HepG2 (cell line): ENCODE data around the gene MPP7. TPM values are rescaled to one million over a fixed set of nuclear protein-coding genes. Genes with fewer than 3 reads are reported as not detected.
A peak's percentile ranks its signal among the peaks of the same experiment; 100 is the strongest.

ENCODE experiments used
- EEA1 ChIP-seq: sonication (generic); formaldehyde crosslinking; IDR thresholded peaks from 2 replicates; pipeline ENCODE4 v1.5.1; 2020; ENCODE audit warnings: mild to moderate bottlenecking, missing genetic modification reagents, borderline replicate concordance
- GATAD2A ChIP-seq: IDR thresholded peaks from 2 replicates; pipeline ENCODE4 v1.6.1; 2016
- GRHL1 ChIP-seq: sonication (generic); formaldehyde crosslinking; conservative IDR thresholded peaks from 2 replicates; pipeline ENCODE4 v1.8.0; 2022; ENCODE audit warnings: missing genetic modification reagents
- HIC2 ChIP-seq: sonication (generic); formaldehyde crosslinking; IDR thresholded peaks from 2 replicates; pipeline ENCODE4 v1.9.0; 2022; ENCODE audit warnings: low read depth, missing genetic modification reagents
- HOMEZ ChIP-seq: IDR thresholded peaks from 2 replicates; pipeline ENCODE4 v1.6.1; 2016; ENCODE audit warnings: low read depth
- MAFF ChIP-seq: IDR thresholded peaks from 2 replicates; pipeline ENCODE4 v1.6.1; 2011; ENCODE audit warnings: low read depth, low read length, improper control_type of control experiment
- MYNN ChIP-seq: sonication (generic); formaldehyde crosslinking; IDR thresholded peaks from 2 replicates; pipeline ENCODE4 v1.4.0; 2020; ENCODE audit warnings: mild to moderate bottlenecking, low read depth, missing genetic modification reagents
- NFATC3 ChIP-seq: sonication (generic); formaldehyde crosslinking; IDR thresholded peaks from 2 replicates; pipeline ENCODE4 v1.5.1; 2020; ENCODE audit warnings: mild to moderate bottlenecking, missing genetic modification reagents
- PAXIP1 ChIP-seq: sonication (generic); formaldehyde crosslinking; conservative IDR thresholded peaks from 2 replicates; pipeline ENCODE4 v1.4.0; 2020; ENCODE audit warnings: mild to moderate bottlenecking, missing genetic modification reagents, moderate library complexity
- SRSF4 ChIP-seq: fragments of 200-400 bp; formaldehyde crosslinking; IDR thresholded peaks from one replicate; pipeline ENCODE4 v1.6.1; 2018; ENCODE audit warnings: mild to moderate bottlenecking, low read depth, low read length, moderate library complexity; ENCODE audit not compliant: poor library complexity, severe bottlenecking
- TCF7 ChIP-seq: sonication (generic); IDR thresholded peaks from 2 replicates; pipeline ENCODE4 v1.6.1; 2016; ENCODE audit warnings: antibody characterized with exemption, low read depth
- TRIM24 ChIP-seq: sonication (generic); formaldehyde crosslinking; IDR thresholded peaks from 2 replicates; pipeline ENCODE4 v1.8.0; 2022; ENCODE audit warnings: mild to moderate bottlenecking, missing genetic modification reagents
- ZFYVE20 ChIP-seq: sonication (generic); formaldehyde crosslinking; IDR thresholded peaks from 2 replicates; pipeline ENCODE4 v1.8.0; 2023; ENCODE audit warnings: low read depth, mild to moderate bottlenecking, moderate library complexity, missing genetic modification reagents, borderline replicate concordance
- ZMYM4 ChIP-seq: sonication (generic); formaldehyde crosslinking; IDR thresholded peaks from 2 replicates; pipeline ENCODE4 v1.8.1; 2023; ENCODE audit warnings: mild to moderate bottlenecking, missing genetic modification reagents
- ZNF138 ChIP-seq: sonication (generic); formaldehyde crosslinking; IDR thresholded peaks from 2 replicates; pipeline ENCODE4 v1.5.0; 2020; ENCODE audit warnings: mild to moderate bottlenecking, low read depth, missing genetic modification reagents
- ZNF382 ChIP-seq: sonication (generic); formaldehyde crosslinking; IDR thresholded peaks from 2 replicates; pipeline ENCODE4 v1.5.0; 2020; ENCODE audit warnings: missing genetic modification reagents, mild to moderate bottlenecking, borderline replicate concordance
- ZNF709 ChIP-seq: sonication (generic); formaldehyde crosslinking; IDR thresholded peaks from 2 replicates; pipeline ENCODE4 v1.5.0; 2020; ENCODE audit warnings: mild to moderate bottlenecking, missing genetic modification reagents
- ZNF878 ChIP-seq: sonication (generic); formaldehyde crosslinking; IDR thresholded peaks from 2 replicates; pipeline ENCODE4 v1.8.1; 2023; ENCODE audit warnings: mild to moderate bottlenecking, missing genetic modification reagents, moderate library complexity
- ZSCAN5A ChIP-seq: sonication (generic); formaldehyde crosslinking; IDR thresholded peaks from 2 replicates; pipeline ENCODE4 v1.8.0; 2022; ENCODE audit warnings: mild to moderate bottlenecking, missing genetic modification reagents, borderline replicate concordance
- polyA plus RNA-seq, 8 experiments: library from polyadenylated mRNA; depleted of rRNA in 3 of 8; stranded (reverse) in 7 of 8; unstranded in 1 of 8; fragments of >200 nt; fragmentation: Illumina TruSeq in 4 of 8; extraction: Trizol in 4 of 8; gene quantifications; 2 replicates each; pipeline versions ENCODE4 v1.2.1 to v1.2.3, GENCODE V29; 2011 to 2016; ENCODE audit warnings: low read depth in 4 of 8, missing spikeins in 1 of 8, mixed read lengths in 1 of 8; ENCODE audit not compliant: insufficient read depth in 1 of 8
- total RNA-seq, 5 experiments: library from RNA; depleted of rRNA; stranded (reverse); fragments of >200 nt; fragmentation: Illumina TruSeq; extraction: Trizol; gene quantifications; 2 replicates each; pipeline ENCODE4 v1.2.3, GENCODE V29; 2016; ENCODE audit warnings: low read depth in 1 of 5

Gene MPP7
- total and polyA plus RNA-seq, 2 of the 13 experiments (the other 11 are each of a cell fraction or from before 2014, with no cell fraction given): 6.8 to 16.4 TPM

- no peak for TF ChIP-seq ZSCAN5A
- no peak for TF ChIP-seq SRSF4
- TF ChIP-seq HIC2 (CRISPR knock-in tag): no peak
- no peak for TF ChIP-seq GRHL1 (CRISPR knock-in tag)
- no peak for TF ChIP-seq EEA1
- no peak for TF ChIP-seq ZFYVE20 (CRISPR knock-in tag)
- TF ChIP-seq MYNN (CRISPR knock-in tag): no peak
- no peak for TF ChIP-seq ZNF138 (CRISPR knock-in tag)
- 0 out of 2 replicates have a peak, but pooled peaks have one; percentile 9 for TF ChIP-seq GATAD2A (CRISPR knock-in tag)
- no peak for TF ChIP-seq TRIM24
- TF ChIP-seq PAXIP1 (CRISPR knock-in tag): 0 out of 2 replicates have a peak, but pooled peaks have one; percentile 39
- no peak for TF ChIP-seq ZNF382 (CRISPR knock-in tag)
- no peak for TF ChIP-seq NFATC3 (CRISPR knock-in tag)
- TF ChIP-seq ZMYM4 (CRISPR knock-in tag): 0 out of 2 replicates have a peak, but pooled peaks have one; percentile 22
- TF ChIP-seq ZNF709 (CRISPR knock-in tag): no peak
- 0 out of 2 replicates have a peak, but pooled peaks have one; percentile 8 for TF ChIP-seq TCF7
- TF ChIP-seq HOMEZ (CRISPR knock-in tag): peak; percentile 28; the same call in 1 of the 2 replicates
- no peak for TF ChIP-seq MAFF
- no peak for TF ChIP-seq ZNF878 (CRISPR knock-in tag)
Measured at GRCh38 chr10:28284126-28284525, 18.7 kb downstream of the MPP7 start (continued).
